GM23338 (cell line): ENCODE measurements around the gene PAPOLB. TPM values are rescaled to one million over a fixed set of nuclear protein-coding genes. Genes with fewer than 3 reads are reported as not detected.

Experiments
- ATAC-seq: fragments of 200-7000 bp; cut with Tn5 transposase; 3 replicates; pipeline ENCODE4 v1.9.1; 2020
- DNase-seq: peaks from one replicate; pipeline ENCODE4 v3.0.0-alpha.2; 2015; ENCODE audit warnings: low spot score
- H2AFZ ChIP-seq: fragments of 200-600 bp; sonication (generic); 2 replicates; pipeline ENCODE4 v1.8.0; 2016; ENCODE audit warnings: antibody characterized with exemption, mild to moderate bottlenecking, moderate library complexity
- H3F3A ChIP-seq: fragments of 200-600 bp; sonication (generic); replicated peaks from 2 replicates; pipeline ENCODE4 v1.8.0; 2017; ENCODE audit warnings: antibody characterized with exemption, mixed run types, low read depth
- H3K27ac ChIP-seq: fragments of 200-600 bp; sonication (generic); 2 replicates; pipeline ENCODE4 v1.6.1; 2016; ENCODE audit warnings: low read depth
- H3K27me3 ChIP-seq: fragments of 200-600 bp; sonication (generic); 2 replicates; pipeline ENCODE4 v1.8.0; 2016; ENCODE audit warnings: mild to moderate bottlenecking, mixed run types, moderate library complexity; ENCODE audit not compliant: insufficient read depth
- H3K36me3 ChIP-seq: fragments of 200-600 bp; sonication (generic); 2 replicates; pipeline ENCODE4 v1.8.0; 2016; ENCODE audit warnings: mild to moderate bottlenecking; ENCODE audit not compliant: insufficient read depth
- H3K4me1 ChIP-seq: fragments of 200-600 bp; sonication (generic); 2 replicates; pipeline ENCODE4 v1.8.0; 2016; ENCODE audit warnings: mild to moderate bottlenecking, moderate library complexity; ENCODE audit not compliant: insufficient read depth
- H3K4me2 ChIP-seq: fragments of 200-600 bp; sonication (generic); 2 replicates; pipeline ENCODE4 v1.7.1; 2017; ENCODE audit warnings: mixed run types
- H3K4me3 ChIP-seq: fragments of 200-600 bp; sonication (generic); 2 replicates; pipeline ENCODE4 v1.6.1; 2016; ENCODE audit warnings: mixed run types
- H3K79me2 ChIP-seq: fragments of 200-600 bp; sonication (generic); replicated peaks from 2 replicates; pipeline ENCODE4 v1.8.0; 2017; ENCODE audit warnings: mild to moderate bottlenecking; ENCODE audit not compliant: insufficient read depth
- H3K9me2 ChIP-seq: fragments of 200-600 bp; sonication (generic); 2 replicates; pipeline ENCODE4 v1.8.0; 2017; ENCODE audit not compliant: insufficient read depth
- H4K20me1 ChIP-seq: fragments of 200-600 bp; sonication (generic); replicated peaks from 2 replicates; pipeline ENCODE4 v1.8.0; 2017; ENCODE audit warnings: mild to moderate bottlenecking; ENCODE audit not compliant: insufficient read depth
- H3K27ac Mint-ChIP-seq: 2 replicates; pipeline ENCODE4 v1.8.0; 2020; ENCODE audit warnings: inconsistent platforms, mild to moderate bottlenecking, moderate library complexity, mixed read lengths
- H3K27me3 Mint-ChIP-seq: 3 replicates; pipeline ENCODE4 v1.8.0; 2022; ENCODE audit warnings: low read depth, mild to moderate bottlenecking, moderate library complexity, mixed read lengths, inconsistent platforms; ENCODE audit not compliant: insufficient read depth, poor library complexity
- H3K36me3 Mint-ChIP-seq: 3 replicates; pipeline ENCODE4 v1.8.0; 2021; ENCODE audit warnings: low read depth, mild to moderate bottlenecking, inconsistent platforms, moderate library complexity, mixed read lengths
- H3K4me1 Mint-ChIP-seq: 3 replicates; pipeline ENCODE4 v1.8.0; 2020; ENCODE audit warnings: mild to moderate bottlenecking, inconsistent platforms, mixed read lengths
- H3K4me3 Mint-ChIP-seq: 3 replicates; pipeline ENCODE4 v1.8.0; 2021; ENCODE audit warnings: moderate library complexity, mild to moderate bottlenecking, inconsistent platforms, mixed read lengths
- H3K9me3 Mint-ChIP-seq: 3 replicates; pipeline ENCODE4 v1.8.0; 2020; ENCODE audit warnings: moderate library complexity, mild to moderate bottlenecking, inconsistent platforms, mixed read lengths
- CTCF ChIP-seq, 2 experiments: fragments of 200-600 bp in 1 of 2; sonication (generic) in 1 of 2; conservative IDR thresholded peaks; 2 replicates each; pipeline versions ENCODE4 v1.5.1 to v1.6.1; 2016 to 2017; ENCODE audit warnings: antibody characterized with exemption in 2 of 2, low read depth in 2 of 2, mild to moderate bottlenecking in 2 of 2, moderate library complexity in 1 of 2
- EZH2 ChIP-seq: fragments of 200-600 bp; sonication (generic); IDR thresholded peaks from one replicate; pipeline ENCODE4 v1.8.0; 2017; ENCODE audit warnings: antibody characterized with exemption, mild to moderate bottlenecking, low read depth; ENCODE audit not compliant: unreplicated experiment
- EZH2phosphoT487 ChIP-seq: fragments of 200-600 bp; sonication (generic); IDR thresholded peaks from one replicate; pipeline ENCODE4 v1.8.1; 2018; ENCODE audit warnings: antibody characterized with exemption; ENCODE audit not compliant: unreplicated experiment
- JUNB ChIP-seq: IDR thresholded peaks from one replicate; pipeline ENCODE4 v1.6.1; 2016; ENCODE audit warnings: antibody characterized with exemption; ENCODE audit not compliant: unreplicated experiment
- NANOG ChIP-seq: IDR thresholded peaks from 2 replicates; pipeline ENCODE4 v1.6.1; 2016; ENCODE audit warnings: antibody characterized with exemption, borderline replicate concordance
- POLR2AphosphoS5 ChIP-seq: IDR thresholded peaks from 2 replicates; pipeline ENCODE4 v1.6.1; 2016; ENCODE audit warnings: antibody characterized with exemption, low read depth
- REST ChIP-seq: IDR thresholded peaks from one replicate; pipeline ENCODE4 v1.6.1; 2018; ENCODE audit warnings: antibody characterized with exemption; ENCODE audit not compliant: unreplicated experiment
- ZNF114 ChIP-seq: fragments of 250-450 bp; sonication (Bioruptor Pico); IDR thresholded peaks from 2 replicates; pipeline ENCODE4 v1.5.0; 2020; ENCODE audit warnings: mild to moderate bottlenecking, moderate library complexity
- ZNF331 ChIP-seq: fragments of 250-450 bp; sonication (Bioruptor Pico); IDR thresholded peaks from 2 replicates; pipeline ENCODE4 v1.5.0; 2020; ENCODE audit warnings: low read depth, mild to moderate bottlenecking, moderate library complexity
- ZNF462 ChIP-seq: fragments of 250-450 bp; sonication (Bioruptor Pico); IDR thresholded peaks from 2 replicates; pipeline ENCODE4 v1.5.0; 2020; ENCODE audit warnings: mild to moderate bottlenecking, moderate library complexity
- polyA plus RNA-seq: library from polyadenylated mRNA; unstranded; fragments of >200 nt; fragmentation: Nextera tagmentation; extraction: Ambion mirVana; gene quantifications from 2 replicates; pipeline ENCODE4 v1.2.1, GENCODE V29; 2016
- total RNA-seq: library from RNA; depleted of rRNA; stranded (reverse); fragments of >200 nt; shearing (Covaris generic); gene quantifications from 2 replicates; pipeline ENCODE4 v1.2.3, GENCODE V29; 2014

PAPOLB gene
- total and polyA plus RNA-seq, 2 experiments from 2014 or later, result 0.08 to 0.42 TPM

GRCh38 chr7:4875391-4875790 is 13.6 kb upstream of the PAPOLB start:
- Histone ChIP-seq H3K9me2 (no peaks in the 10 kb centered on the region), H3K27ac (no peak overlapping the region), H3K79me2 (no peaks in the 10 kb centered on the region), H3K36me3 (no peaks in the 10 kb centered on the region), H3K4me1 (no peaks in the 10 kb centered on the region), H3K4me3 (no peak overlapping the region), H2AFZ (no peak overlapping the region), H4K20me1 (no peaks in the 10 kb centered on the region), H3K4me2 (no peak overlapping the region), H3K27me3 (no peaks in the 10 kb centered on the region), H3F3A (no peaks in the 10 kb centered on the region)
- no peak for ATAC-seq
- no peaks in the 10 kb centered on the region for H3K36me3 Mint-ChIP-seq
- TF ChIP-seq REST (no peak), ZNF331 (no peak), NANOG (no peak)
- DNase-seq, result no peak
- H3K27me3 Mint-ChIP-seq, result no peaks in the 10 kb centered on the region
- no peak overlapping the region for H3K27ac Mint-ChIP-seq
- H3K4me3 Mint-ChIP-seq, result no peak overlapping the region
- H3K9me3 Mint-ChIP-seq, result no peaks in the 10 kb centered on the region
- H3K4me1 Mint-ChIP-seq, result peaks cover 10% of the 10 kb centered on the region

GRCh38 chr7:4873071-4873944 is 11.5 kb upstream of the PAPOLB start:
- Histone ChIP-seq H3K79me2 (no peaks in the 10 kb centered on the region), H2AFZ (no peak overlapping the region), H3F3A (no peaks in the 10 kb centered on the region), H3K4me1 (no peaks in the 10 kb centered on the region), H3K36me3 (no peaks in the 10 kb centered on the region), H4K20me1 (no peaks in the 10 kb centered on the region), H3K9me2 (no peaks in the 10 kb centered on the region), H3K4me2 (no peak overlapping the region), H3K27me3 (no peaks in the 10 kb centered on the region), H3K4me3 (no peak overlapping the region), H3K27ac (no peak overlapping the region)
- no peak for ATAC-seq
- no peak for DNase-seq
- no peak overlapping the region for H3K4me3 Mint-ChIP-seq
- peaks cover 10% of the 10 kb centered on the region for H3K4me1 Mint-ChIP-seq
- H3K9me3 Mint-ChIP-seq, result peaks cover 6% of the 10 kb centered on the region; the same call in 2 of the 3 replicates
- H3K36me3 Mint-ChIP-seq, result no peaks in the 10 kb centered on the region
- no peaks in the 10 kb centered on the region for H3K27me3 Mint-ChIP-seq
- no peak overlapping the region for H3K27ac Mint-ChIP-seq
- TF ChIP-seq POLR2AphosphoS5, result no peak
- TF ChIP-seq CTCF (conservative IDR thresholded peaks at IDR 0.05; ENCODE audit: low read depth in 2 of 2), result no peak
- TF ChIP-seq ZNF462 (CRISPR knock-in tag), result no peak
- TF ChIP-seq JUNB, result no peak
- TF ChIP-seq ZNF331, result no peak
- no peak for TF ChIP-seq EZH2
- no peak for TF ChIP-seq ZNF114 (CRISPR knock-in tag)
- no peak for TF ChIP-seq EZH2phosphoT487
